IPS-18a (cell line): ENCODE data around the gene SMTNL1.

Experiments
- H3K27ac ChIP-seq: one replicate; pipeline ENCODE4 v1.5.1; 2013; ENCODE audit warnings: low read length
- H3K27me3 ChIP-seq: one replicate; pipeline ENCODE4 v1.6.1; 2013; ENCODE audit warnings: mild to moderate bottlenecking, low read length; ENCODE audit not compliant: control insufficient read depth, insufficient read depth
- H3K36me3 ChIP-seq: one replicate; pipeline ENCODE4 v1.6.1; 2013; ENCODE audit warnings: low read depth, low read length; ENCODE audit not compliant: control insufficient read depth
- H3K4me1 ChIP-seq: one replicate; pipeline ENCODE4 v1.6.1; 2013; ENCODE audit warnings: low read depth, low read length; ENCODE audit not compliant: control insufficient read depth
- H3K4me3 ChIP-seq: one replicate; pipeline ENCODE4 v1.5.1; 2013; ENCODE audit warnings: low read length
- H3K9ac ChIP-seq: one replicate; pipeline ENCODE4 v1.6.1; 2013; ENCODE audit warnings: mild to moderate bottlenecking, low read length, moderate library complexity
- H3K9me3 ChIP-seq: one replicate; pipeline ENCODE4 v1.6.1; 2013; ENCODE audit warnings: low read depth, low read length; ENCODE audit not compliant: control insufficient read depth

SMTNL1 gene

DNA sequence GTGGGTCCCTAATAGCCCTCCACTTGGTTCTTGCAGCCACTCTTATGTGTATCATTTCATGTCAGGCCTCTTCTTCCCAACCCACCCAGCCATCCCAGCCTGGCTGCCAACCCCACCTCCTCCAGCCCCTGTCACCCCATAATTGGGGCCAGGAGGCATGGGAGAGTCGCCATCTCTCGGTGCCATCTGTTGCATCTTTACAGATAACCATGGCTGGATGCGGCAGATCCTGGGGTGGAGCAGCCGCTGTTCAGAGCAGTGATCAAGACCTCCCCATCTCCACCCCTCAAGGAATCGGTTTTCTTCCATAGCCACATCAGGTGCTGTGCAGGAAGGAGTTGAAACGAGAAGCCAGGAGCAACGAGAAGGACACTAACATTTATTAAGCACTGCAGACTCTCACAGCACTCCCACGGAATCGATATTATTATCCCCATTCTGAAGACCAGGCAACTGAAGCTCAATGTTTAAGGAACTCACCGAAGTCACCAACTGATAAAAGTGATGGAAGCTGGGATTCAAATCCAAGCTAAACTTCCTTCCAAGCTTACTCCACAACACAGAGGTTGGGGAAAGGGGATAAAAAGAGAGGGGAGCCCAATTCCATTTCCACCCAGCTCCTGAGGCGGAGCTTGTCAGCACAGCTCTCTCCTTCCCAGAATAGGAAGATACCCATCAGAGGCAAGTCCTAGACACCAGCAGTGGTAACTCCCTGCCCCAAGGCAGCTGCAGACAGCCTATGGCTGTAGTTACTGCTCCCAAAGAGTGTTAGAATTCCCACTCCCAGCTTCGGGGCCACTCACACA is 24.5 kb upstream of the SMTNL1 start:
- no peak overlapping the region for H3K9ac ChIP-seq
- H3K4me3 ChIP-seq: no peak overlapping the region

DNA sequence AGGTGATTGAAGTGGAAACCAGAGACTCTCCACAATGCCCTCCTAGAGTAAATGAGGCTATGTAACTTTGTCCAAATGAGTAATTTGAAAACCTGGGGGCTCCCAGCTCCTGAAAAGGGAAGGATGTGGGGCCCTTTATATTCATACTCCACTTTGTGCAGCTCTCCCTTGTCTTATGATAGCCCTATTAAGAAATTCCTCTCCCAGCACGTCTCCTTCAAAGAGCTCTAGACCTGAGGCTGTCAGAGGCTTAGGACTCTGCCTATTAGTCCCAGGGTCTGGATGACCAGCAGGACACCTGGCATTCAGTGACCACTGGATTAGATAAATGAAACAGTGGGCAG is 24.0 kb upstream of the SMTNL1 start:
- no peaks in the 10 kb centered on the region for H3K36me3 ChIP-seq
- peak overlapping the region; percentile 62 for H3K9ac ChIP-seq
- H3K27me3 ChIP-seq: peaks cover 48% of the 10 kb centered on the region
- H3K27ac ChIP-seq: no peak overlapping the region
- peak overlapping the region; percentile 80 for H3K4me3 ChIP-seq
- H3K9me3 ChIP-seq: no peaks in the 10 kb centered on the region
- H3K4me1 ChIP-seq: peaks cover 4% of the 10 kb centered on the region

More for the DNA sequence above, 24.5 kb upstream of the SMTNL1 start:
- Histone ChIP-seq H3K27ac (no peak overlapping the region), H3K4me1 (peaks cover 4% of the 10 kb centered on the region), H3K9me3 (no peaks in the 10 kb centered on the region), H3K36me3 (no peaks in the 10 kb centered on the region), H3K27me3 (peaks cover 48% of the 10 kb centered on the region)

DNA sequence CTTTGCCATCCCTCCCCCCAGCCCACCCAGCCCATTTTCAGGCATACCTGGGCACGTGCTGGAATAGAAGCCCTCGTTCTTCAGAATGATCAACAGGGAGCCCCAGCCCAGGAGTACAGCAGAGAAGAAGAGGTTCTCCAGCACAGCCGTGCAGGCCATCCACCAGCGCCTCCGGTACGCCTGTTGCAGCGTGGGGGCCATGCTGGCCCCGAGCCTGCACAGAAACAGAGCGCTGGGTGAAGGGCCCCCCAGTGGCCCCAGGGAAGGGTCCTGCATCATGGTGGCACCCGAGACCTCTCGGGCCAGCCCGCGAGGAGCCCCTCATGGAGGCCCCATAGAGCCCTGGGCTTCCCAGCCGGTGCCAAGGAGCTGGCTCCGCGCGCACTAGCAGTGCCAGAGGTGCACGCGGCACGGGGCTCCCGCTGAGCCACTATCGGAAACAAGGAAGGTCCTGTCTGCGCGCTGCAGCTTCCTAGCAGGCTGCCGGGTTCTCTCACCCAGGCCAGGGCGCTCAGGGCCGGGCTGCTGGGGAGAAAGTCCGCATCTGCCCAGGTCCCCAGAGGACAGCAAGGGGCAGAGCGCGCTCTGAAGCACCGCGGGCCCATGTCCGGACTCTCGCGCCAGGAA is 23.4 kb upstream of the SMTNL1 start:
- H3K36me3 ChIP-seq: no peaks in the 10 kb centered on the region
- peak overlapping the region; percentile 80 for H3K4me3 ChIP-seq
- peaks cover 48% of the 10 kb centered on the region for H3K27me3 ChIP-seq
- peak overlapping the region; percentile 62 for H3K9ac ChIP-seq
- no peak overlapping the region for H3K27ac ChIP-seq
- H3K9me3 ChIP-seq: no peaks in the 10 kb centered on the region
- peaks cover 4% of the 10 kb centered on the region for H3K4me1 ChIP-seq

DNA sequence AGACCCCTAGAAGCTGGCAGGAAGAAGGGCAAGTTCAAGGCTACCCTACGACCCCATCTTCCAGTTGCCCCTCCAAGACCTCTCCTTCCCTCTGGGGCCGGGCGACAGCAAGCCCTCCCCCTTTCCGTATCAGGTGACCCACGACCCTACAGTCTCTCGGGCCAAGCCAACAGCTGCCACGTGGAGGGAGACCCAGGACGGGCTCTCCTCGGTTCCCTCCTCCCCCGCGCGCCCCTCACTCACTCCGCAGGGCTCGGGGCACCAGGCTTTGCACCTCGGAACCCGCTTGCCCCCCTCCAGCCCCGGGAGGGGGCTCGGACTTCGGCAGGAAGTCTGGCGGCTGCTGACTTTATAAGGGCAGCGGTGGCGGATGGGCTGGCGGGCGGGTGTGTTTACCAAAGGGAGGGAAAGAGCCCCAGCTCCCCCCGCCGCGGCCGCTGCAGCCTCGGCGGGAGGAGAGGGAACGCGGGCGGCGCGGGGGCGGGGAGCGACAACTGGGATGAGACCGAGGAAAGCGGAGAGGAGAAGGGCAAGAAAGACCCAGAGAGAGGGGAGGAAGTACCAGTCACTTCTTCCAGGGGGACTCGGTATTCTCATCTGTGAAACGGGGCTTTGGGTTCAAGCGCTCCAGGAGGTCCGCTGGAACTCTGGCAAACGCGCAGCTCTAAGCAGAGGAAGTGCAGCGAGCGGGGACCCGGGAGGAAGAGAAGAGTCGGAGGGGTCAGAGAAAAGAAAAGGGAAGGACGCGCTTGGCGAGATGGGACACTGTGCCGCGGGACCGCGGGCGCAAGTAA is 22.7 kb upstream of the SMTNL1 start:
- Histone ChIP-seq H3K27ac (no peak overlapping the region), H3K36me3 (no peaks in the 10 kb centered on the region), H3K27me3 (peaks cover 48% of the 10 kb centered on the region)

DNA sequence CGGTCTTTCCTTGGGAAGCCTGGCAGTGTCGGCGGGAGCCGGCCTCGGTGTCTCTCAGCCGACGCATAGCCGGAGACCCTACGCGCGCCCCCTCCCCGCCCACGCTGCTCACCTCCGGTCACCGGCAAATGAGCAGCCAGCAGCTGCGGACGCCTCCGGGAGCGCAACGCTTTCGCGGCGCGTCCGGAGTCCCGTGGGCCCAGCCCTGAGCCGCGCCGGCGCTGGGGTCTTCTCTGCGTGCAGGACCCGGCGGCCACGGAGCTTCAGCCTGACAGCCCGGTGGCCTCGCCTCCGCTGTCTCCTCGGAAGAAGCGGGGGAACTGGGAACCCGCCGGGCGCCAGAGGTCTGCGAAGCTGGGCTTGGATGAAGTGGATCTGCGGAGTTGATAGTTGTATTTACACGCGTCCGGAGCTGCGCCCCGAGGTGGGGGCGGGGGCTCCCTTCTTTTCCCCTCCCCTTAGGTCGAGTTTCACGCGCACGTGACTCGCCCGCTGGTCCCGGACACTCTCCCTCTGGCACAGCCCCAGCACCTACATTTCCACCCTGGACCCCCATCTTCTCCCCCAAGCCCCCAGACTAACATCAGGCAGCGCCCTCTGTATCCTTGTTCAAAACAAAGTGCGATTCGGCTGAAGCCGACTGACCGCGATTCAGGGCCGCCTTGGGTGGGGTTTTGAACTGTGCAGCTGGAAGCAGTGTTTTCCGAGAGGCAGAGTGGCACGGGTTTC is 21.9 kb upstream of the SMTNL1 start, which contains the start of gene SLC43A1:
SLC43A1 (minus strand) TSS at position 371 of the 729 bp plus-strand sequence. CDS start 1,591 bp downstream, outside the sequence.
- H3K27ac ChIP-seq: no peak within 1 kb of the TSS
- H3K9ac ChIP-seq: peak within 1 kb of the TSS; percentile 62
- H3K4me1 ChIP-seq: peaks cover 4% of the 10 kb centered on the region
- no peaks in the 10 kb centered on the region for H3K9me3 ChIP-seq
- H3K27me3 ChIP-seq: peaks cover 48% of the 10 kb centered on the region
- H3K36me3 ChIP-seq: no peaks in the 10 kb centered on the region
- peak within 1 kb of the TSS; percentile 80 for H3K4me3 ChIP-seq

More for the DNA sequence above, 22.7 kb upstream of the SMTNL1 start:
- H3K9me3 ChIP-seq: no peaks in the 10 kb centered on the region
- peak overlapping the region; percentile 80 for H3K4me3 ChIP-seq
- H3K9ac ChIP-seq: peak overlapping the region; percentile 62
- peaks cover 4% of the 10 kb centered on the region for H3K4me1 ChIP-seq

DNA sequence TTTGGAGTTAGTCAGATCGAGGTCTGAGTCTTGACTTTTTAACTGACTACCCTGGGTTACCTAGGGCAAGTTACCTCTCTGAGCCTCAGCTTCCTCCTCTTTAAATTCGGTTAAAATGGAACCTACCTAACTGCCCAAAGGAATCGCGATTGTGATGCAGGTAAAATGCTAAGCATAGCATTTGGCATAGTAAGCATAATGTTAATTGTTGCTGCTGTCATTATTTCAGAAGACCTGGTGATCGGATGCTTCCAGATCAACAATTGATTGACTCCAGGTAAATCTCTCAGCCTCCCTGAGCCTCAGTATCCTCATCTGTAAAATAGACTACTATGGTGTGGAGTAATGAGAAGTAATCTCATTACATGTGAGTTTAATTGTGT is 21.3 kb upstream of the SMTNL1 start:
- H3K9ac ChIP-seq: peak overlapping the region; percentile 62
- no peaks in the 10 kb centered on the region for H3K36me3 ChIP-seq
- H3K4me3 ChIP-seq: peak overlapping the region; percentile 80
- H3K27me3 ChIP-seq: peaks cover 48% of the 10 kb centered on the region
- H3K27ac ChIP-seq: no peak overlapping the region
- no peaks in the 10 kb centered on the region for H3K9me3 ChIP-seq
- H3K4me1 ChIP-seq: peaks cover 4% of the 10 kb centered on the region

DNA sequence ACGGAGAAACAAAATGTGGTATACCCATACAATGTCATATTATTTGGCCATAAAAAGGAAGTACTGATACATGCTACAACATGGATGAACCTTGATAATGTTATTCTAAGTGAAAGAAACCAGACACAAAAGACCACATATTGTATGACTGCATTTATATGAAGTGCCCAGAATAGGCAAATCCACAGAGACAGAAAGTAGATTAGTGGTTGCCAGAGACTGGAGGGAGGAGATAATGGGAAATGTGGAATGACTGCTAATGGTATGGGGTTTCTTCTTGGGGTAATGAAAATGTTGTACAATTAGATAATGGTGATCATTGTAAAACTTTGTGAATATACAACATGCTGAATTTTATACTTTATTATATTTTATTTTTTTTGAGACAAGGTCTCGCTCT is 16.3 kb upstream of the SMTNL1 start:
- Histone ChIP-seq H3K27me3 (peaks cover 13% of the 10 kb centered on the region), H3K9ac (no peak overlapping the region), H3K36me3 (no peaks in the 10 kb centered on the region), H3K9me3 (no peaks in the 10 kb centered on the region), H3K4me3 (no peak overlapping the region), H3K27ac (no peak overlapping the region), H3K4me1 (peaks cover 3% of the 10 kb centered on the region)

DNA sequence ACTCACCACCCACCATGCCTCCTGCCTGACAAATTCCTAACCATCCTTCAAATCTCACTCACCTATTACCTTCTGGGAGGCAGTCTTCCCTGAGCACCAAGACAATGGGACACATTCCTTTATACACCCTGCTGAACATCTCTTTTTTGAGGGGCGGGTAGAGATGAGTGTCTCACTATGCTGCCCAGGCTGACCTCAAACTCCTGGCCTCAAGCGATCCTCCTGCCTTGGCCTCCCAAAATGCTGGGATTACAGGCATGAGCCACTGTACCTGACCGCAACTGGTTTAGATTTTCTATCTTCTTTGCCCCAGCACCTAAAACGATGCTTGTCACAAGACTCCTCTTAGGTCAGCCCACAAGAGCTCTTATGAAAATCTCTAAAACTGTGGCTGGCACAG is 14.0 kb upstream of the SMTNL1 start:
- Histone ChIP-seq H3K36me3 (peaks cover under 1% of the 10 kb centered on the region), H3K27me3 (no peaks in the 10 kb centered on the region), H3K9ac (no peak overlapping the region), H3K4me3 (no peak overlapping the region), H3K27ac (no peak overlapping the region), H3K9me3 (no peaks in the 10 kb centered on the region), H3K4me1 (peaks cover 8% of the 10 kb centered on the region)

DNA sequence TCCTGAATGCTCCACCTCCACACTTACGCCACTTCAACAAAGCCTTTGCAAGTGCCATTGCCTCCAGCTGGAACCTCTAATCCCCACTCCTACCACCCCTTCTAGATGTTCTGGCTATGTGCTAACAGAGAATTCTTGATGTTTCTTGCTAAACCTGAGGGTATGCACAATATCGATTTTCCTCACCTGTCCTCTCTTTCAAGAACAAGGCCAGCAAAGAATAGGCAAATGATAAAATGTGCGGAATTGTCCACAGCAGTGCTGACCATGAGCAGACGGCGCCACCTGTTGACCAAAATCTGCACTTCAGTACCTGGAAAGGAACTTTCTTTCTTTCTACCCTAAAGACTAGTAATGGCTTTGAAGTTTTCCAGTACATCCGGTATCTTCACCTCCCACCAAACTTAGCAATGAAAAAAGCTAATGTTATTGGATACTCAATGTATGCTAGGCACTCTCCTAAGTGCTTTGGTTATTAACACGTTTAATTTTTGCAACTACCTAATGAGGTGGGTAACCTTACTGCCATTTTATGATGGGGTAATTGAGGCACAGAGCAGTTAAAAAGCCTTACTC is 10.3 kb upstream of the SMTNL1 start:
- Histone ChIP-seq H3K27me3 (no peaks in the 10 kb centered on the region), H3K36me3 (peaks cover 6% of the 10 kb centered on the region), H3K4me3 (no peak overlapping the region), H3K9ac (no peak overlapping the region), H3K27ac (no peak overlapping the region), H3K9me3 (no peaks in the 10 kb centered on the region), H3K4me1 (peaks cover 12% of the 10 kb centered on the region)

DNA sequence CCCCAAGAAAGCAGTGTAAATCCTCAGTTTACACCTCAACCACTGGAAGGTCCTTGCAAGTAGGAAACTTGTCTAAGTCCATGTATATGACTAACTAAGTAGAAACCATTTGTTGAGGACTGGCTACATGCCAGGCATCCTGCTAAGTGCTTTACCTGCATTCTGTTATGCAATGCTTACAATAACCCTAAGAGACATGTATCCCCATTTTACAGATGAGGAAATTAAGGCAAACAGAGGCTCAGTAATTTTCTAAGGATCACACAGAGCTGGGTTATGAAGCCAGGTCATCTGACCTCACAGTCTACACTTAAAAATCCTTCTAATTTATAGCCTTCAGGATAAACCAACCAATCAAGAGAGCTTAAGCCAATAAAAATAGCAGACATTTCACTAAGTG is 8.4 kb upstream of the SMTNL1 start:
- Histone ChIP-seq H3K9me3 (no peaks in the 10 kb centered on the region), H3K36me3 (peaks cover 6% of the 10 kb centered on the region), H3K4me3 (no peak overlapping the region), H3K9ac (no peak overlapping the region), H3K4me1 (peaks cover 9% of the 10 kb centered on the region), H3K27me3 (no peaks in the 10 kb centered on the region), H3K27ac (no peak overlapping the region)

DNA sequence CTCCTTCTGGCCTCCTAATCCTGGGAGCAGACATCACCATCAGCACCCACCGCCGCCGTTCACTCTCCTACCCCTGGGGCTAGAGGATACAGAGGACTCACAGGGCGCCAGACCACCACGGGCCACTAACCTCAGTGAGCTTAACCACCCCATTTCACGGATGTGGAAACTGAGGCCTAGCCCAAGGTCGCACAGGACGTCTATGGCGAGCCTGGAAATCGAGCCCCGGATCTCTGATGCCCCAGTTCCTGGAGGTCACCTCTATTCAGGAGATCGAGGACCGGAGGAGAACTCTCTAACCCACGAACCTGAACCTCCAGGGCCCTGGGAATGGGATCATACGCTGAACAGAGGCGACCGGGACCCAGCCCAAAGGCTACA is 7.2 kb upstream of the SMTNL1 start:
- H3K4me3 ChIP-seq: peak overlapping the region; percentile 97
- H3K9me3 ChIP-seq: no peaks in the 10 kb centered on the region
- no peaks in the 10 kb centered on the region for H3K27me3 ChIP-seq
- H3K36me3 ChIP-seq: peaks cover 6% of the 10 kb centered on the region
- peak overlapping the region; percentile 92 for H3K9ac ChIP-seq
- peaks cover 9% of the 10 kb centered on the region for H3K4me1 ChIP-seq
- H3K27ac ChIP-seq: peak overlapping the region; percentile 72
